Stimulated activated naive CD8-positive, alpha-beta T cell treated with anti-CD3 and anti-CD28 coated beads, Interleukin-15, Interleukin-2, amounts not matched to agents 100 ng/mL and 50 ng/mL, for 24 hours (primary cell): ENCODE results near the gene SPEG.

ENCODE experiments used
- H3K27ac Mint-ChIP-seq: one replicate; pipeline ENCODE4 v1.8.0; 2021; ENCODE audit warnings: mild to moderate bottlenecking, mixed read lengths
- H3K27me3 Mint-ChIP-seq: one replicate; pipeline ENCODE4 v1.8.0; 2021; ENCODE audit warnings: mixed read lengths
- H3K36me3 Mint-ChIP-seq: one replicate; pipeline ENCODE4 v1.8.0; 2021; ENCODE audit warnings: low read depth, mixed read lengths
- H3K4me1 Mint-ChIP-seq: one replicate; pipeline ENCODE4 v1.8.0; 2021; ENCODE audit warnings: low read depth, mixed read lengths
- H3K4me3 Mint-ChIP-seq: one replicate; pipeline ENCODE4 v1.8.0; 2021; ENCODE audit warnings: mild to moderate bottlenecking, mixed read lengths
- H3K9me3 Mint-ChIP-seq: one replicate; pipeline ENCODE4 v1.8.0; 2021; ENCODE audit warnings: mixed read lengths

The SPEG gene

GRCh38 chr2:219477179-219477578 is 42.5 kb downstream of the SPEG start:
- peaks cover 10% of the 10 kb centered on the region for H3K27me3 Mint-ChIP-seq
- no peaks in the 10 kb centered on the region for H3K36me3 Mint-ChIP-seq
- H3K4me1 Mint-ChIP-seq: peaks cover 5% of the 10 kb centered on the region
- no peaks in the 10 kb centered on the region for H3K9me3 Mint-ChIP-seq
- no peak overlapping the region for H3K4me3 Mint-ChIP-seq
- no peak overlapping the region for H3K27ac Mint-ChIP-seq

DNA sequence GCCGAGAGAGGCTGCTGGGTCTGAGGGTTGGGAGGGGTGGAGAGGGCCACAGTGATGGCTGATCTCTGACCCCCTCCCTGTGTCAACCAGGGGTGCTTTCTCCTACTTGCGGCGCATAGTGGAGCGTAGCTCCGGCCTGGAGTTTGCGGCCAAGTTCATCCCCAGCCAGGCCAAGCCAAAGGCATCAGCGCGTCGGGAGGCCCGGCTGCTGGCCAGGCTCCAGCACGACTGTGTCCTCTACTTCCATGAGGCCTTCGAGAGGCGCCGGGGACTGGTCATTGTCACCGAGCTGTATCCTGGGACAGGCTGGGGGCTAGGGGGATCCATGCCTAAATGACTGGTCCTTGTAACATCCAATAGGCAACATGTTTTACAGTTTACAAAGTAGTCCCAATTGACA is 43.2 kb downstream of the SPEG start:
- no peaks in the 10 kb centered on the region for H3K9me3 Mint-ChIP-seq
- H3K4me3 Mint-ChIP-seq: no peak overlapping the region

GRCh38 chr2:219478916-219479315 is 44.3 kb downstream of the SPEG start:
- H3K4me3 Mint-ChIP-seq: no peak overlapping the region
- H3K27ac Mint-ChIP-seq: no peak overlapping the region
- H3K4me1 Mint-ChIP-seq: peaks cover 6% of the 10 kb centered on the region
- no peaks in the 10 kb centered on the region for H3K9me3 Mint-ChIP-seq
- H3K27me3 Mint-ChIP-seq: peaks cover 16% of the 10 kb centered on the region
- H3K36me3 Mint-ChIP-seq: no peaks in the 10 kb centered on the region

More for the DNA sequence above, 43.2 kb downstream of the SPEG start:
- peaks cover 5% of the 10 kb centered on the region for H3K4me1 Mint-ChIP-seq
- no peak overlapping the region for H3K27ac Mint-ChIP-seq
- no peaks in the 10 kb centered on the region for H3K36me3 Mint-ChIP-seq
- peaks cover 12% of the 10 kb centered on the region for H3K27me3 Mint-ChIP-seq

DNA sequence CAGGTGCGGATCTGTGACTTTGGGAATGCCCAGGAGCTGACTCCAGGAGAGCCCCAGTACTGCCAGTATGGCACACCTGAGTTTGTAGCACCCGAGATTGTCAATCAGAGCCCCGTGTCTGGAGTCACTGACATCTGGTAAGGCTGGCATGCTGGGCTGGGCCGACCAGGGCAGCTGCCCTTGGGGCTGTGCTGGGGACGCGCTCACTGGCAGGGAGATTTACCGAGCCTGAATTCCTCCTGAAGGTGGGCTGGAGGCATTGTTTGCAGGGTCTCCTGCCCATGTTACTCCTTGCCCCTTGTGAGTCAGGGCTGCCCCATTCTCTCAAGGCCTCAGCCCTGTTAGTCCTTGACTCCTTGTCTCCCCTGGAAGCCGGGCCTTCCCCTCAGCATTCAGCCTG is 45.4 kb downstream of the SPEG start:
- no peaks in the 10 kb centered on the region for H3K9me3 Mint-ChIP-seq
- H3K27ac Mint-ChIP-seq: no peak overlapping the region
- peaks cover 11% of the 10 kb centered on the region for H3K4me1 Mint-ChIP-seq
- H3K4me3 Mint-ChIP-seq: no peak overlapping the region
- H3K27me3 Mint-ChIP-seq: peaks cover 20% of the 10 kb centered on the region
- no peaks in the 10 kb centered on the region for H3K36me3 Mint-ChIP-seq

DNA sequence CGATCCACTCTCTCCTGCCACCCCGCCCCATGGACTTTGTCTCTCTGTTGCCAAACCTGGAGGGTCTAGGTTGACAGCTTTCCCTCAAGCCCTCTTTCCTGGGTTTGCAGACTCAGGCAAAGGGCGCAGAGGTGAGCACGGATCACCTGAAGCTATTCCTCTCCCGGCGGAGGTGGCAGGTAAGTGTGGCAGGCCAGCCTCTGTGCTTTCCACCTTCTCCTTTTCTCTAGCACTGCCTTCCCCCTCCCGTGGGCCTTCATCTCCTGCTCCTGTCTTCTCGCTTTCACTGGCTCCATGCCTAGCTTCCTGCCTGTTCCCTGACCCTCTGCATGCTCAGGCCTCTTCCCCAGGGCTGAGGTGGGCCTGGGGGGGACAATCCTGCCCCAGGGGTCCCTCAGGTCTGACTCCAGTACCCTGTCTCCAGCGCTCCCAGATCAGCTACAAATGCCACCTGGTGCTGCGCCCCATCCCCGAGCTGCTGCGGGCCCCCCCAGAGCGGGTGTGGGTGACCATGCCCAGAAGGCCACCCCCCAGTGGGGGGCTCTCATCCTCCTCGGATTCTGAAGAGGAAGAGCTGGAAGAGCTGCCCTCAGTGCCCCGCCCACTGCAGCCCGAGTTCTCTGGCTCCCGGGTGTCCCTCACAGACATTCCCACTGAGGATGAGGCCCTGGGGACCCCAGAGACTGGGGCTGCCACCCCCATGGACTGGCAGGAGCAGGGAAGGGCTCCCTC is 48.2 kb downstream of the SPEG start:
- no peaks in the 10 kb centered on the region for H3K9me3 Mint-ChIP-seq
- H3K36me3 Mint-ChIP-seq: no peaks in the 10 kb centered on the region
- H3K4me3 Mint-ChIP-seq: no peak overlapping the region
- no peak overlapping the region for H3K27ac Mint-ChIP-seq
- H3K27me3 Mint-ChIP-seq: peaks cover 33% of the 10 kb centered on the region
- peaks cover 6% of the 10 kb centered on the region for H3K4me1 Mint-ChIP-seq

- H3K36me3 Mint-ChIP-seq: no peaks in the 10 kb centered on the region
- H3K9me3 Mint-ChIP-seq: no peaks in the 10 kb centered on the region
- peak overlapping the region; percentile 45 for H3K4me3 Mint-ChIP-seq
- H3K4me1 Mint-ChIP-seq: peaks cover 6% of the 10 kb centered on the region
- peaks cover 33% of the 10 kb centered on the region for H3K27me3 Mint-ChIP-seq
- no peak overlapping the region for H3K27ac Mint-ChIP-seq
Observed at GRCh38 chr2:219483451-219484342, 49.1 kb downstream of the SPEG start.

- H3K4me1 Mint-ChIP-seq: peaks cover 6% of the 10 kb centered on the region
- H3K27ac Mint-ChIP-seq: no peak overlapping the region
- peak overlapping the region; percentile 45 for H3K4me3 Mint-ChIP-seq
- no peaks in the 10 kb centered on the region for H3K9me3 Mint-ChIP-seq
- H3K36me3 Mint-ChIP-seq: no peaks in the 10 kb centered on the region
- H3K27me3 Mint-ChIP-seq: peaks cover 33% of the 10 kb centered on the region
Observed at GRCh38 chr2:219484343-219485200, 49.9 kb downstream of the SPEG start.

DNA sequence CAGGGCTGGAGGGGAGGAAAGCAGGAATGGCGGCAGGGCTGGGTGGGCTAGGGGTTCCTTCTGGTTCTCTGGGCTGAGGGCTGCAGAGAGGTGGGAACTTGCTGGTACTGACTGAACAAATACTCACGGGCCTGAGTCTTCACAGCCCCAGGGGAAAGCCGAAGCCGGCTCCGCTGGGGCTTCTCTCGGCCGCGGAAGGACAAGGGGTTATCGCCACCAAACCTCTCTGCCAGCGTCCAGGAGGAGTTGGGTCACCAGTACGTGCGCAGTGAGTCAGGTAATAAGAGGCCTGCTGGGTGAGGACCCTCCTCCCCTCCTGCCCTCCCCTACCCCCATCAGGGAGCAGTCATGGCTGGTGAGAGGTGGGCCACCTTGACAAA is 50.5 kb downstream of the SPEG start:
- no peaks in the 10 kb centered on the region for H3K36me3 Mint-ChIP-seq
- H3K27ac Mint-ChIP-seq: no peak overlapping the region
- no peak overlapping the region for H3K4me3 Mint-ChIP-seq
- peaks cover 6% of the 10 kb centered on the region for H3K4me1 Mint-ChIP-seq
- H3K9me3 Mint-ChIP-seq: no peaks in the 10 kb centered on the region
- peaks cover 33% of the 10 kb centered on the region for H3K27me3 Mint-ChIP-seq

- Mint-ChIP-seq H3K4me3 (no peak overlapping the region), H3K27me3 (peaks cover 30% of the 10 kb centered on the region), H3K4me1 (peaks cover 6% of the 10 kb centered on the region), H3K36me3 (no peaks in the 10 kb centered on the region), H3K27ac (no peak overlapping the region), H3K9me3 (no peaks in the 10 kb centered on the region)
Observed at GRCh38 chr2:219486380-219486959, 51.8 kb downstream of the SPEG start.

GRCh38 chr2:219488149-219488843 is 53.7 kb downstream of the SPEG start:
- Mint-ChIP-seq H3K27ac (no peak overlapping the region), H3K9me3 (no peaks in the 10 kb centered on the region), H3K4me3 (no peak overlapping the region), H3K27me3 (peaks cover 23% of the 10 kb centered on the region), H3K36me3 (no peaks in the 10 kb centered on the region), H3K4me1 (peaks cover 6% of the 10 kb centered on the region)

DNA sequence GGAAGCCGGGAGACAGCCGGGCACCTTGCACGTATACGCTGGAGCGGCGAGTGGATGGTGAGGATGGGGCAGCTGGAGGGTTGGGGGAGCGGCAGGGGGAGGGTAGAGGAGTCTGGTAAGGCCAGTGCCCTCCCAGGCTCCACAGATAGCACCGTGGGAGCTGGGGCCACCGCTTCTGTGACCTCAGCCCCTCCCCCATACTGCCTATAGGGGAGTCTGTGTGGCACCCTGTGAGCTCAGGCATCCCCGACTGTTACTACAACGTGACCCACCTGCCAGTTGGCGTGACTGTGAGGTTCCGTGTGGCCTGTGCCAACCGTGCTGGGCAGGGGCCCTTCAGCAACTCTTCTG is 54.2 kb downstream of the SPEG start:
- Mint-ChIP-seq H3K27ac (no peak overlapping the region), H3K27me3 (peaks cover 27% of the 10 kb centered on the region), H3K4me1 (peaks cover 6% of the 10 kb centered on the region), H3K36me3 (no peaks in the 10 kb centered on the region), H3K4me3 (no peak overlapping the region), H3K9me3 (no peaks in the 10 kb centered on the region)

DNA sequence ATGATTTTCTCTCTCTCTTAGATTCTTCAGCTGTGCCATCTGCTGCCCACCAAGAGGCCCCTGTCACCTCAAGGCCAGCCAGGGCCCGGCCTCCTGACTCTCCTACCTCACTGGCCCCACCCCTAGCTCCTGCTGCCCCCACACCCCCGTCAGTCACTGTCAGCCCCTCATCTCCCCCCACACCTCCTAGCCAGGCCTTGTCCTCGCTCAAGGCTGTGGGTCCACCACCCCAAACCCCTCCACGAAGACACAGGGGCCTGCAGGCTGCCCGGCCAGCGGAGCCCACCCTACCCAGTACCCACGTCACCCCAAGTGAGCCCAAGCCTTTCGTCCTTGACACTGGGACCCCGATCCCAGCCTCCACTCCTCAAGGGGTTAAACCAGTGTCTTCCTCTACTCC is 54.7 kb downstream of the SPEG start:
- Mint-ChIP-seq H3K4me3 (no peak overlapping the region), H3K36me3 (no peaks in the 10 kb centered on the region), H3K4me1 (peaks cover under 1% of the 10 kb centered on the region), H3K27ac (no peak overlapping the region), H3K9me3 (no peaks in the 10 kb centered on the region), H3K27me3 (peaks cover 22% of the 10 kb centered on the region)

GRCh38 chr2:219490186-219490585 is 55.5 kb downstream of the SPEG start:
- H3K27me3 Mint-ChIP-seq: peaks cover 27% of the 10 kb centered on the region
- no peaks in the 10 kb centered on the region for H3K36me3 Mint-ChIP-seq
- H3K4me1 Mint-ChIP-seq: no peaks in the 10 kb centered on the region
- no peaks in the 10 kb centered on the region for H3K9me3 Mint-ChIP-seq
- no peak overlapping the region for H3K27ac Mint-ChIP-seq
- no peak overlapping the region for H3K4me3 Mint-ChIP-seq

- Mint-ChIP-seq H3K36me3 (no peaks in the 10 kb centered on the region), H3K9me3 (no peaks in the 10 kb centered on the region), H3K4me3 (no peak overlapping the region), H3K4me1 (no peaks in the 10 kb centered on the region), H3K27me3 (peaks cover 27% of the 10 kb centered on the region), H3K27ac (no peak overlapping the region)
Observed at GRCh38 chr2:219490600-219491130, 56.0 kb downstream of the SPEG start.
